Vagina (tissue), 2 donors: Measurements from ENCODE around the gene ALDH1B1.

Source experiments
- POLR2A ChIP-seq, 2 donors: fragments of 450-650 bp; IDR thresholded peaks; one replicate each; pipeline ENCODE4 v1.6.1; 2017; ENCODE audit warnings: antibody characterized with exemption in 2 of 2, mild to moderate bottlenecking in 2 of 2, moderate library complexity in 2 of 2
- TF ChIP-seq, protein P1 (sequence below), 3 experiments: fragments of 450-650 bp in 2 of 3; fragments of 200-600 bp in 1 of 3; sonication (generic) in 1 of 3; IDR thresholded peaks; one replicate each; pipeline ENCODE4 v1.5.1; 2017 to 2019; ENCODE audit warnings: antibody characterized with exemption in 3 of 3, mild to moderate bottlenecking in 2 of 3, moderate library complexity in 2 of 3

DNA sequence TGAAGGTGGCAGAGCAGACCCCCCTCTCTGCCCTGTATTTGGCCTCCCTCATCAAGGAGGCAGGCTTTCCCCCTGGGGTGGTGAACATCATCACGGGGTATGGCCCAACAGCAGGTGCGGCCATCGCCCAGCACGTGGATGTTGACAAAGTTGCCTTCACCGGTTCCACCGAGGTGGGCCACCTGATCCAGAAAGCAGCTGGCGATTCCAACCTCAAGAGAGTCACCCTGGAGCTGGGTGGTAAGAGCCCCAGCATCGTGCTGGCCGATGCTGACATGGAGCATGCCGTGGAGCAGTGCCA, 3.8 kb downstream of the ALDH1B1 start:
- TF ChIP-seq, protein P1, sequence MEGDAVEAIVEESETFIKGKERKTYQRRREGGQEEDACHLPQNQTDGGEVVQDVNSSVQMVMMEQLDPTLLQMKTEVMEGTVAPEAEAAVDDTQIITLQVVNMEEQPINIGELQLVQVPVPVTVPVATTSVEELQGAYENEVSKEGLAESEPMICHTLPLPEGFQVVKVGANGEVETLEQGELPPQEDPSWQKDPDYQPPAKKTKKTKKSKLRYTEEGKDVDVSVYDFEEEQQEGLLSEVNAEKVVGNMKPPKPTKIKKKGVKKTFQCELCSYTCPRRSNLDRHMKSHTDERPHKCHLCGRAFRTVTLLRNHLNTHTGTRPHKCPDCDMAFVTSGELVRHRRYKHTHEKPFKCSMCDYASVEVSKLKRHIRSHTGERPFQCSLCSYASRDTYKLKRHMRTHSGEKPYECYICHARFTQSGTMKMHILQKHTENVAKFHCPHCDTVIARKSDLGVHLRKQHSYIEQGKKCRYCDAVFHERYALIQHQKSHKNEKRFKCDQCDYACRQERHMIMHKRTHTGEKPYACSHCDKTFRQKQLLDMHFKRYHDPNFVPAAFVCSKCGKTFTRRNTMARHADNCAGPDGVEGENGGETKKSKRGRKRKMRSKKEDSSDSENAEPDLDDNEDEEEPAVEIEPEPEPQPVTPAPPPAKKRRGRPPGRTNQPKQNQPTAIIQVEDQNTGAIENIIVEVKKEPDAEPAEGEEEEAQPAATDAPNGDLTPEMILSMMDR (IDR thresholded peaks at IDR 0.05) = no peak
- no peak for TF ChIP-seq POLR2A (IDR thresholded peaks at IDR 0.05)
